Activated effector memory CD4-positive, alpha-beta T cell treated with anti-CD3 and anti-CD28 coated beads, Interleukin-2, amount 50 U/mL, for 16 hours (primary cell): ENCODE measurements around the gene EFEMP1.

Experiments used
- DNase-seq: peaks from one replicate; pipeline ENCODE4 v3.0.0-alpha.2; 2020

EFEMP1 gene

DNA sequence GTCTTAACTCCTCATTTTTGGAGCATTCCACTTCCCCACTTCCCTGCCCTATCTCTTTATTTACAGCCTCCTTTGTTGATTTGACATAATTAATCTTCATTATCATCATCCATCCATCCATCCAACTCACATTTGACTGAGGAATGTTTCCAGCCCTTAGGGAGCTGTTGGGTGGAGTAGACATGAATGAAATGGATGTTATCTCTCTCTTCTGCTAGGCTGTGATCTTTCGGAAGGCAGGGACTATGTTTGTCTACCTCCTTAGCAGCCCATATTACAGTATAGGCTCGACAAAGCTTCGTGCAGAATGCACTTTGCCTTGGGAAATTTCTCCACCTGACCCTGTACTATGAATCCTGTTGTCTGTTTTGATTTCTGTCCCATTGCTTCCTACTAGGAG is 7.7 kb upstream of the EFEMP1 start:
- no peak for DNase-seq

DNA sequence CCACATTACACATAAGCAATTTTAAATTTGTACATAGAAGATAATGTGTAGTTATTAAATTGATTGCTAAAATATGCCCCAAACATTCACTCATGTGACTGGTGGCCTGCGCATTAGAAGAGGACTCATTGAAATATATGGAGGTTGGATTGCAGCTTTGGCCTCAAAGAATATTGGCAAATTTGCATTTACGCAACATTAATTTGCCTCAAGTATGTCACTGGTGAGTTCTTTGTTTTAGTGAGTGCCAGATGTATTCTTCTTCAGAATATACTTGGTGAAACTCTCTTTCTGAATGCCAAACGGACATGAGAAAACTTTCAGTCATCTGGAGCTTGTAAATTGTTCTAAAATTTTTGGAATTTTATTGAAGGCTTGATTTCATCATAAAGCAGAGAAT is 5.9 kb upstream of the EFEMP1 start:
- DNase-seq: no peak

DNA sequence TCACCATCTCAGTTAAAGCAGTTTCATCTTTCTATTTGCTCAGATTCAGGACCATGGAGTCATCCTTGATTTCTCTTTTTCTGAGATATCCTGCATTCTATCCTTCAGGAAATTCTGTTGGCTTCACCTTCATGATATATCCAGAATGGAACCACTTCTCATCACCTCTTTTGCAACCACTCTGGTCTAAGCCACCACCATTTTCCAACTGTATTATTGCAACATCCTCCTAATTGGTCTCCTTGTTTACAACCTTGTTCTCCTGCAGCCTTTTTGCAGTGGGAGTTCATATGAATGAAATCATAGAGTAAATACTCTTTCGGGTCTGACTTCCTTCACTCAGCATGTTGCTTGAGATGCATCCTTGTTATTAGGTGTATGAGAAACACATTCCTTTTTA is 3.4 kb upstream of the EFEMP1 start:
- DNase-seq: no peak

DNA sequence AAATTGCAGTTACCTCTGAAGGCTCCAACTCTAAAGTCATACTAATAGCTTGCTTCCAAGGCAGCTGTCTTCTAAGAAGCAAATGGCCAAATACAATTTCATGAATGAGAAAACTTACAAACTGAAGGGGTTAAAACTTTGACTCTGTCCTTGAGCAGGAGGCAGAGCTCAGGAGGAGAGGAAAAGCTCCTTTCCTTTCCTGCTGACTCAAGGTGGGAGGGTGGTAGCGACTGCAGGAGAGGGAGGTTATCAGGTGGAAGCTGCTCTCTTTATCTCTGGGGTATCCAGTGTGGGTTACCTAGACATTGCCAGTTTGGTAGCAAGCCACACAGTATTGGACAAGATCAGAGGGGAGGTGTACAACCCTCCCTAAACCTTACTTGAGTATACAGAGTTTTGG is 2.7 kb upstream of the EFEMP1 start:
- no peak for DNase-seq

DNA sequence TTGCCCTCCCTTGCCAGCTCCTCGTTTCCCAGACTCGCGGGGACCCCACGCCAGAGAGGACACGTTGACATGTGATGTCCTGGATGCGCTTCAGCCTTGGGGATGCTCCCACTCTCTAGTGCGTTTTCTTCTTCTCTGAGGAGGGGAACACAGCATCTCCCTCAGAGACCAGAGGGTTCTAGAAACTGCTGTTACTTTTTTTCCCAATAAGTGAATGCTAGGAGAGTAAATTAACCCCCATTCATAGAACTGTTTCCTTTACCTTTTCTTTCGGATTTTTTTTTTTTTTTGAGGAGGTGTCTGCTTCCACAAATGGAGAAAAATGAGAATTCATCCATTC is 370 bp upstream of the EFEMP1 start:
- no peak for DNase-seq

DNA sequence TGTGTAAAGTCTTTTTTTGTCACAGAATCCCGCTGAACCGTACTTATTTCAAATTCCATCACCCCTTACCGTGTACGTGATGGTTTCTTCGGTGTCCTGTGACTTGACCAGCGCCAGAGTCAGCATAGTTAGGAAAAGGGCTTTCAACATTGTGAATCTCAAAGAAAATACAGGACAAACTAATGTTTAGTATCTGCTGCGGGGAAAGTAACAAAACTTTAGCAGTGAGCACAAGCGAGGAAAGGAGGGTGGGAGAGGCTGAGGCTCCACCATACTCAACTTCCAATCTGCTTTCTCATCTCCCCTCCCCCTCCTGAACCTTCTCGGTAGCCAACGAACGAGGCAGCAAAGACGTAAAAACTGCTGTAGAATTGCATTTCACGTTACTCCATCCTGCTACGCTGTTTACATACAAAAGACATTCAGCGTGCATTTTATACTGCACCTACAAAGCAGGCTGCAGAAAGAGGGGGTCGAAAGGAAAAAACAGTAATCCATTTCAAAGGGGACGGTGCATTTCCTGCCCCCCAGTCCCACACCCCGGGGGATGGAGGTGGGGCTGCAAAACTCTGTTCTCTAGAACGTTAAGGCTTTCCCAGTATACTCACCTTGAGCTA is 1.2 kb downstream of the EFEMP1 start:
- no peak for DNase-seq

DNA sequence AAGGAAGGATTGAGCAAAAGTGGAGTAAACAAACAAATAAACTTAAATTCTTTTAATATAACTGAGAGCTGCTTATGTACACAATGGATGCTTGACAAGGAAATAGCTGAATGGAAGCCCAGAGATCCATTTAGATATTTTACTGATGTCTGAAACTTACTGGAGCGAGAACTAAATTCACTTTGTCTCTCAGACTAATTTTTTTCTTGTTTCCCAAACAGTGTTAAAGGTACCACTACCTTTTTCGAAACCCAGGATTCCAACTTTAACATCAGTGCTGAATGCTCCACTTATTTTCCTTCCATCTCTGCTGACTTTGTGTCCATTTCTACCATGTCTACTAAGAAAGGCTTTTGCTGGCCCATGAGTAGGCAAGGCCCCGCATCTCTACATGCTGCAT is 4.0 kb downstream of the EFEMP1 start:
- DNase-seq: no peak

DNA sequence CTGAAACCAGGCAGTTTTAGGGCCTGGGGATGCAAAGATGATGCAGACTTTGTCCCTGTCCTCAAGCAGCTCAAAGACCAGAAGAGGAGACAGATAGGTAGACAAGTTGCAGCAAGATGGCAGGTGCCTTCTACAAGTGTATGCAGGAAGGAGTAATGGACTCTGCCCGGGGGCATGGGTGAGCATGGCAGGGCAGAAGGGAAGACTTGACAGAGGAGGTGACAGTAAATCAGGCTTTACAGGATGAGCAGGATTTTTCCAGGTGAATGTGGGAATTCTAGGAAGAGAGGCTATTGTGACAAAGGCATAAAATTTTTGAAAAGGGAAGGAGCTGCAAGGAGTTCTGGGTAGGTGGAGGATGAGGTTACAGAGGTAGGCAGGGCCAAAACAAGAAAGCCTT is 4.7 kb downstream of the EFEMP1 start:
- no peak for DNase-seq

DNA sequence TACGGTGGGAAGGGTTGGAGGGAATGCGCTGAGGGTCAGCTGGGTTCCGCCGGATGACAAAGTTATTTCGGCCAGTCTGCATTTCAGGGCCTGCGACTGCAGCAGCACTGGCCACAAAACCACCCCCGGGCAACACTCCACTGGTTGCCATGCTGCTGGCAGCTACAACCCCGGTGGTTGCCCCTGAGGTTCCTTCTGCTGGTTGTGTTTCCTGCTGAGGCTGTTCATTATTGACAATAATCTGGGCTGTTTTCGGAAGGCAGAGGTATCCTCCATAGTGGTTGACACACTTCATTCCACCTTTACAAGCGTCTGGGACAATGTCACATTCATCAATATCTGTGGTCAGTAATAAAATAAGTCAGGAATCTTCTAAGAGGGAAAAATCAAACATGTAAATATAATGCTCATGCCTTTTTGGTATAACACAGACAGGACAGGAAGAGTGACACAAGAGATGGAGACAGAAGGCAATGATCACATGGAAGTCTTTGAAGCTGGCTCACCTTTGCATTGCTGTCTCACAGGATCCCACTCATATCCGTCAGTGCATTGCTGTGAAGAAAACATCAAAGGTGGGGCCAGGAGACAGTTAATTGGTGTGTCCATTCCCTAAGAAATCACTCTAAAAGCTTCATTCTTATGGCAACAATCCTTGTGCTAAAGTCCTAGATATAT is 5.7 kb downstream of the EFEMP1 start:
- no peak for DNase-seq

DNA sequence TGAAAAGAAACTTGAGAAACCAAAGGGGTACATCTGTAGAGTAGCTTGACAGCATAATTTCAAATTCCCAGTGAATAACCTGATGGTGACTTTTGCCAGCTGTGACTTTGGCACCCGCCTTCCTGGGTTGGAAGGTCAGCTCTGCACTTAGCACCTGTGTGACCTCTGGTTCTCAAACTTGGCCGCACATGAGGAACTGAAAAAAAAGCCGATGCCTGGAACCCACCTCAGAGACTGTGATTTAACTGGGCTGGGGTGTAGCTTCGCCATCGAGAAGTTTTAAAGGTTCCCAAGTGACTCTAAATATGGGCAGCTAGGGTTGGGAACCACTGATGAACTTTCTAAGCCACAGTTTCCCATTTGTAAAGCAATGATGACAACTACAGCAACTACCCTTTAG is 6.5 kb downstream of the EFEMP1 start:
- DNase-seq: no peak

DNA sequence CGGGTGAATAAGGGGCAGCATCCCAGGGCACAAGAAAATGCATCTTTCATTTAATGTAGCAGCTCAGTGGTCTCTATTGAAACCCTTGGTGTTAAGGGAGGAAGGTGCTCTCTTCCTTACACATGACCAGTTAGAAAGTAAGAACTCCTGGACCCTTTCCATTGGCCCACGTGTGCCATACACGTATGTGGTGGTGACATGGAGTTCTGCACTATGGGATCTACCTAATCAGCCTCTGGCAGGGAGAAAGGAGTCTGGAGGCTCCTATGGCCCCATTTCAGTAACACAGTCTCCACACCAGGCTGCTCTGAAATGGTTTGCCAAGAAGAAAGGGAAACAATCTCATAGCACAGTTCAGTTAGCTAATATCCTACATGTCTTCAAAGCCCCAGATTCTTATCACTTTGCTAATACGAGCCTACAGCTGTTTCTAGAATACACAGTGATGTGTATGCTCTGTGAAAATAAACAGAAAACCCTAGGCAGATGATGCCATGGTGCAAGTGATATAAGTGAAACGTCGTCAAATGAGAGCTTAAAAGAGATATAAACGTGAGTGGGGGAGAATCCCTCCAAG is 7.0 kb downstream of the EFEMP1 start:
- no peak for DNase-seq

DNA sequence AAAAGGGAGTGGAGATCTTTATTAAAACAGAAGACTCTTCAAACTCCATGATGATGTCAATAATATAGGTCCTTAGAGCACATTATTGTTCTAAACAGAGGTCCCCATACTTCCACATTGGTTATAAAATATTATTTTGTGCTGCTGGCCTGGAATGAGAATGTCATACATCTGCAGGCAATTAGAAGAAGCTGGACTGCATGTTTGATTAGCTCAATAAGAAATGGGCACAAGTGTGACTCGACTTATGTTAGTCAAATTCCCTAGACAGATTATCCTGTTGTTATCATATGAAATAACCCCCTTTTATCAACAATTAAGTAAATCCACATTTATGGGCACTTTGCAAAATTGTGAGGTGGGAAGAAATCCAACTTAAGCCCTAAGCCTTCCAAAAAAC is 8.8 kb downstream of the EFEMP1 start:
- no peak for DNase-seq

DNA sequence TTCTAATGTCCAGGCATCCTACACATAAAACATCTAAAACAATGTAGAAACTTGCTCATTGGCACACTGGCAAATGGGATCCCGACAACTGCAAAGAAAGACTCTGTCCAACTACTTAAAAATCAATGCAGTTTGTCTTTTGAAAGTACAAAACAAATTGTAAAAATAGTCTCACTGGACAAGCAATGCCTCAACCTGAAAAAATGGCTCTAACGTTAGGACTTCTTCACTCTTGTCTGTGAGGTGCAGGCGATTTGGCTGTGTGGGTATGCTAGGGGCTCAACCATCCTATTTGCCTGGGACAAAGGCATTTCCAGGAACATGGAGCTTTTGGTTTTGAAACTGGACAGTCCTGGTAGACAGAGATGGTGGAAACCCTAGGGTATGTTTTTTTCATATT is 10.7 kb downstream of the EFEMP1 start:
- no peak for DNase-seq

DNA sequence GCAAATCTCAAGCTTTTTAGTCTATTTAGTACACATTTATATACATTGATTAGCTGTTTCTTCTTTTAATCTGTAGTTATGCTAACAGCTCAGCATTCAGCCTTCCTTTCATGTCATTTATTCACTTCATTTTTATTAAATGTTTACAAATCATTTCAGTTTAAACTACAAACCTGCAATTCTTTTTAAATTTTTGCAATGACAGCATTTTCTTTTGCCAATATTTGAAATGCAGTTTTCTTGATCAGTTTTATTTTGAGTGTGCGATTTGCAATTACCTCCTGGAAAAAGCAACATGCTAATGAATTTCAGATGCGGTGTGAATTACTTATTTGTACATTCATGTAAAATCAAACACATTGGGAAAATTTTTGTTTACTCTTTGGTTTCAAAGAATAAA is 13.5 kb downstream of the EFEMP1 start:
- no peak for DNase-seq

DNA sequence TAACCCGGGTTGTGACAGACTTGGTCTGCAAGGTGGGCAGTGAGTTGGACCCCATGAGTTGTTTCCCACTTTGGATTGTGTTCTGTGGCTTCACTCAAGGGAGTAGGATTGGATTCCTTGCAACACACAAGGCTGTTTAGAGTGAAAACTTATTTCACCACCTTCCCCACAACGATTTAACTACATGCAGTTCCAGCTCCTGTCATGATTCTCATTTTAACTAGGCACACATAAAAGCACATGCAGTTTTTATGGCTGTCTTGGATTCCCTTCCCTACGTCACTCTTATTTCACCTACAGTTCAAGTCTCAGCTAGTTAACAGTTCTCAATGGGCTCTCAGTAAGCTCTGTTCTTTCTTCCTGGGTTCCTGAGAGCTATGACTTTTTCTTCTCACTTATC is 15.9 kb downstream of the EFEMP1 start:
- DNase-seq: no peak

DNA sequence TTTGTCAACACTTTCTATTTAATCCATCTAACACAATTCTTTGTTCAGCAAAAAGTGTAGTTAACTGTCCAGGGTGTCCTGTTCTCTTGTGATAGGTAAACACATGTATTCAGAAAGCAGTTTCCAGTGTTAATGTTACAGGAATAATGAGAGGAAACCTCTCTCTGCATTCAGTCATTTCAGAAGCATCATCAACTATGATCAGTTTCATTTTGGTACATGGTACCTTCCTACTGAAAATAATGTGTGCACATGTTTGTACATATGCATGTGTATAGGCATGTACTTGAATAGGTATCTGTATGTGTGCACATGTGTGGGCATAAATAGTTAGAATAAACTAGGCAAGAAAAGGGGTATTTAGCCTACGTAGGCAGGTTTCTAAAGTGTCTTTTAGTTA is 16.6 kb downstream of the EFEMP1 start:
- no peak for DNase-seq

DNA sequence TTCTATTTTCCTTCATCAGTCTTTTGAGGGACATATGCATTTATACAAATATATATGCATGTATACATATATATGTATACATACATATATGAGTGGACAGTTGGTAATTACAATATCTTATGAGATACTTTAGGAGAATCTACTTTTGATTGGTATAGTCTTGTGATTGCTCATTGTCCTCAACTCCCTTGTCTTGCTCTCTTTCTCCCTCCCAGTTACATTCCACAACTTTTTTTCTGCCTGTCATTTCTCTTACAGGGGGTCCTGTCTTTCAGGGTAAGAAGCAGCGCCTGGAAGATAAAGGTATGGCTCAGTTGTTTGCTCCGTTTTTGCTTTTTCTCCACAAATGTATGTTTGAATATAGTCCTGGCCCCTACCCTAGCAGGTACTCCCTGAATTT is 19.9 kb downstream of the EFEMP1 start:
- DNase-seq: no peak

DNA sequence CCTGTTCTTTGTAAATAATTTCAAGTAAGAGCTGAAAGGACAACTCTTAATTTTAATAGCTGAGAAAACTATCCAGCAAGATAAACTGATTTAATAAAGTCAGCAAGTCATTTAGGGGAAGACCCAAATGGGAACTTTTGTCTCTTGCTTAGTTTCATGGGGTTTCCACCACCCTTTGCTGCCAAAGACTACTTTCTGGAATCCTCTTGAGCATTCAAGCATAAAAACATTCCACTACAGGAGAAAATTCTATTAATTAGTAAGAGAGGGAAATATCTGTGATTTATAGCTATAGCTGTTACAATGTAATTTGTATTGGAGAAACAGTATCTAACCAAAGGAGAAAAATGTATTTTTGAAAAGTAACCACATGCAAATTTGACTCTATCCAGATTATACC is 20.6 kb downstream of the EFEMP1 start:
- no peak for DNase-seq

DNA sequence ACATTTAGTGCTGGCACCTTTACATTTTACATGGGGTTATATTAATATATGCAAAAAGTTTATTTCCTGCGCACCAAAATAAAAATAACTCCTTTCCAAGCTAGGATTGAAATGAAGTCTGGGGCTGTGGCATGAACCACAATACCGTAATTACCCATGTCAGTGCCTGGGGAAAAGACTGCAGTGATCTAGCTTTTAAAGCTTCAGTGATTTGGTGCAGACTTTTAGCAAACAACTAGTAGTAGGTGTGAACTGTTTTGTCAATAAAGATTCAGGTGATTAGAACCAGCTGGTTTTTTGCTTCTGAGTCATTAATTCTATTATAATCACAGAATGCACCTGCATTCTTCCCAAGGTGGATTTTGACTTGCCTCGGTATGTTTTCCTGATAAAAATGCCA is 21.2 kb downstream of the EFEMP1 start:
- DNase-seq: no peak

DNA sequence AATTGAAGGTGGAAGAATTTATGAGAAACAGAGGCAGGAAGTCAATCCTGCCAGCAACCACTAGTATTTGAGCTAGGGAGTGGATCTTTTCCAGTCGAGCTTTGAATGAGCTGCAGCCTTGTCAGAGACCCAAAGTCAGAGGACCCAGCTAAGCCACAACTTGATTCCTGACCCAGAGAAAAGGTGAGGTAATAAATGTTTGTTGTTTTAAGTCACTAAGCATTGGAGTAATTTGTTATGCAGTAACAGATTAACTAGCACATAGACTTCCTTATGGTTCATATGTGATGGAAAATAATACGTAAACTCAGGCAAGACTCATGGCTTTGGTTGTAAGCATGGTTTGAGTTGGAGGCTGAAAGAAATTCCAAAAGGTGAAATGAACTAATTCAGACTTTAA is 21.6 kb downstream of the EFEMP1 start:
- DNase-seq: no peak

DNA sequence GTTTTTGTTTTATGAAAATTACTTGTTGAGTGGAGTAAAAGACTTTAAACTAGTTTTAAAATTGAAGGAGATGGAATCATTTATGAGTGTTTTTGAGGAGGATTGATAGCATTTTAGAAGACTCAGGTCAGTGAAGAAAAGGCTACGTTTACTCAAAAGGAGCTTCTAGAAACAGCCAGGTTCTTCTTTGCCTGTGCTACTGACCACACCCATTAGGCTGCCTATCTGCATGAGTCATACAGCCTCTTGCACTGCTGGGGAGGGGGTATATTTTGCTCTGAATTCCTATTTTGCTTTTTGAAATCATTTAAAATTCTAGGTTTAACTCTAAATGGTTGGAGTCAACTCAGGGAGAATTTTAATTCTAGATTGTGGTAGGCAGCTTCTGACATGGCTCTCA is 22.3 kb downstream of the EFEMP1 start:
- DNase-seq: no peak

DNA sequence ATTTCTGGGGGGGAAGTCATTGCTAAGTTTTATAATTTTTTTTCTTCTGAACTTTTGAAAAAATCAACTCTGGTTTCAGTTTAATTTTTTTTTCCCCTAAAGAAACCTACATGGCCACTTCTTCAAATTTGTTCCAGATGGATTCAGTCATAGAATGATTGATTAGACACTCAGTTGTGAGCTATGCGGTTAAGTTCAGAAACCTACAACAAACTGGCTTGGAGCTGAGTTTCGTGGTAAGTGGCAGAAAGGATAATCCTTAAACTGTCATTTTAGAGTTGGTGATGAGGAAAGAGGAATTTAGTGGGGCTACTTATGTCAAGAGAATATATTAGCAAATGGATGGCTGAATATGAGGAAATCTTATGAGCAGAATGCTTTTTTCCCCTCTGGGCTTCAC is 23.7 kb downstream of the EFEMP1 start:
- DNase-seq: no peak

DNA sequence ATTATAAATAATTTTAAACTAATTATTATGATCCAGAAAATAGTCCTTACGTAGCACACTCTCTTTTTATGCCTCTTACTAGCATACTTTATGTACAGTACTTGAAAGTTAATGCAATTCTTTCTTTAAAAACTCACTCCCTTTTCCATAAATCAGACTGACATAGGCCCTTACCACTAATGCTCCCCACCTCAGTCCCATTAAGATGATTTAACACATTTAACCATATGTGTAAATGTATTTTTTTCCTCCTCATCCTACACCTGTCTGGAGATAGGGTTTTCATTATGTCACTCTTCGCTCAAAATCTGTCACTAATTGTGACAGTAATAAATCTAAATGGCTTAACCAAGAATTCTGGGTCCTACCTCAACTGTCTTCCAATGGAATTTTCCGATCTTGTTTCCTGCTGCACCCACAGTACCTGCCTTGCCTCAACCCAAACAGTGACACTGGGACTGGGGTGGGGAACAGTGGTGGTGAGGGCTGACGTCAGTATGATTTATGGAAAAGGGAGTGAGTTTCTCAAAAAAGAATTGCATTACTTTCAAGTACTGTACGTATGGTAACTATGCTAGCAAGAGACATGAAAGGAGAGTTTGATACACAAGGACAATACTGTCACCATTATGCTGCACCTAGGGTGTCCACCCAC is 25.1 kb downstream of the EFEMP1 start:
- DNase-seq: no peak

DNA sequence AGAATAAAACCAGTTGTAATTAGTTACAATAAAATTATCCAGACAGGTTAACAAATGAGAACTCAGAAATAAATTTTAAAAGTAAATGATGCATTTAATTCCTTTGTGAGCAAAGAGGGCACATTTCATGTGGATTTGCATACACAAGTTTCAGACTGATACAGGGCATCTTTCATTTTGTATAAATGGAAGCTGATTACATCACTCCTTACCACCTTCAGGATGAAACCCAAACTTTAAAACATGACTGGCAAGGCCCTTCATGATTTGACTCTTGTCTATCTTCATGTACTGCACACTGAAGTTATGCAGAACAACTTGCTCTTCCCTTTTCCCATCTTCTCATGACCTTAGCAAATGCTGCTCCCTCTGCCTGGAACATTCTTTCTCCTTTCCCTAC is 26.9 kb downstream of the EFEMP1 start:
- no peak for DNase-seq

DNA sequence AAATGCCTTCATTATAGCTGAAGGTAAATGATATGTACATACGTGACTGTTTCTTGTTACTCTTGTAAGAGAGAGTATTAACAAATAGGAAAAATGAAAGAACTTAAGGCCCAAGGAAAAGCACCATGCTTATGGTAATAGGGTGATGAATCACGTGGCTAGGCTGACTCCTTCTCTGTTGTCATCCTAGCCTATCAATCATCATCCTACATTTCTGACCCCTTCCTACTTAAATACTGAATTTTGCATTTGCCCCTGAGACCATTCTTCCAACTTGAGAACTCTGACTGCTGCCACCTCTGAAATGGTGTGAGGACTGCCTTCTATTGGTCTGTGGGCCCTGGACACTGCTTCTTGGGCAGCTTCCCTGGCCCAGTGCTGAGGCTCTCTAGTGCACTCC is 28.9 kb downstream of the EFEMP1 start:
- no peak for DNase-seq
